C4-2B (cell line): ENCODE measurements around the gene ATP5PO.

Source experiments
- CTCF ChIP-seq: fragments of 450-650 bp; conservative IDR thresholded peaks from 2 replicates; pipeline ENCODE4 v1.5.1; 2017; ENCODE audit warnings: mild to moderate bottlenecking
- ZFX ChIP-seq: fragments of 450-650 bp; IDR thresholded peaks from 2 replicates; pipeline ENCODE4 v1.6.1; 2017

GRCh38 chr21:33954395-33954794 lies 38.8 kb upstream of the ATP5PO start:
- TF ChIP-seq CTCF (no peak), ZFX (no peak)
